ENCODE data around the gene C15orf39. TPM values are rescaled to one million over a fixed set of nuclear protein-coding genes. Genes with fewer than 3 reads are reported as not detected.
A peak's percentile ranks its signal among the peaks of the same experiment; 100 is the strongest.

The C15orf39 gene
- total RNA-seq, 6 experiments from 2014 or later = 3.6 to 9.4 (median 5.8) TPM

DNA sequence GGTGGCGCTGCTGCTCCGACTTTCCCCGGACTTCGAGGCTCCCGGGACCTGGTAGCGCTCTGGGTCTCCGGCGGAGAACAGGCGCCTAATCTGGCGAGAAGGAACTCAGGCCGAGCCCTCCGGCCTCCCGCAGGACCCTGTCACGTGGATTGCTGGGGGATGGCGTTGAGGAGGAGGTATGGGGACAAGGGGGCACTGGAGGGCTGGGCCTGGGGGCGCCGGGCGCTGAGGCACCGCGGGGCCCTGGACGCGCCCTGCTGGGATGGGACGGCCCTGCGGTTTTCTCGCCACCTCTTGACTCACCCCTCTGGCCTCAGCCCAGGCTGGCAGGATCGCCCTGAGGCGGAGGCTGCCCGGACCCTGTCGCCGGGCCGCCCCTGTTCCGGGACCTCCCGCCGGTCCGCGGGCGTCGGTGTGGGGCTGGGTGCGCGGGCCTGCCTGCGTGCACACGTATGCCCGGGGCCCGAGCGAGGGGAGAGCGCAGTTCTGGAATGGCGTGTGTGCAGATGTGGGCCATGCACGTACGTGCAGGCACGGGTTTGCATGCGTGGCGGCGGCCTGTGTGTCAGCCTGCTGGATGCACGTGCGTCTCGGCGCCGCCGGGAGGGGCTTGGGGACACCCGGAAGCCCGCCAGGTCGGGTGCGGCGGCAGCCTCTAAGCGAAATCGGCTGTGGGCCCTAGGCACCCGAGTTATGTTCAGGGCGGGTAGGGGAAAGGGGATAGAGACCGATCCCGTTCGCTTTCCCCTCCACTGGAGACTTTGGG is 752 bp downstream of the C15orf39 start:
- H3K4me3 ChIP-seq = peak overlapping the region; percentile 68 to 90 (median 87)
- H3K27me3 ChIP-seq = no peaks in the 10 kb centered on the region
- 0% methylated on average over 4 of the region's 71 CpGs for WGBS (ENCODE audit: insufficient coverage, low coverage, low lambda C conversion rate, missing lambda C conversion rate)
- intact Hi-C loops (cut with DNase I) = no loop called here
- H3K9me3 ChIP-seq = no peaks in the 10 kb centered on the region
- DNase-seq = peak; percentile 74 to 86 (median 83)
- peaks cover 0 to 22% (median 2%) of the 10 kb centered on the region in 4 donors for H3K4me1 ChIP-seq
- no peaks in the 10 kb centered on the region for H3K36me3 ChIP-seq
- TF ChIP-seq, protein P1, sequence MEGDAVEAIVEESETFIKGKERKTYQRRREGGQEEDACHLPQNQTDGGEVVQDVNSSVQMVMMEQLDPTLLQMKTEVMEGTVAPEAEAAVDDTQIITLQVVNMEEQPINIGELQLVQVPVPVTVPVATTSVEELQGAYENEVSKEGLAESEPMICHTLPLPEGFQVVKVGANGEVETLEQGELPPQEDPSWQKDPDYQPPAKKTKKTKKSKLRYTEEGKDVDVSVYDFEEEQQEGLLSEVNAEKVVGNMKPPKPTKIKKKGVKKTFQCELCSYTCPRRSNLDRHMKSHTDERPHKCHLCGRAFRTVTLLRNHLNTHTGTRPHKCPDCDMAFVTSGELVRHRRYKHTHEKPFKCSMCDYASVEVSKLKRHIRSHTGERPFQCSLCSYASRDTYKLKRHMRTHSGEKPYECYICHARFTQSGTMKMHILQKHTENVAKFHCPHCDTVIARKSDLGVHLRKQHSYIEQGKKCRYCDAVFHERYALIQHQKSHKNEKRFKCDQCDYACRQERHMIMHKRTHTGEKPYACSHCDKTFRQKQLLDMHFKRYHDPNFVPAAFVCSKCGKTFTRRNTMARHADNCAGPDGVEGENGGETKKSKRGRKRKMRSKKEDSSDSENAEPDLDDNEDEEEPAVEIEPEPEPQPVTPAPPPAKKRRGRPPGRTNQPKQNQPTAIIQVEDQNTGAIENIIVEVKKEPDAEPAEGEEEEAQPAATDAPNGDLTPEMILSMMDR (IDR thresholded peaks at IDR 0.05) = peak in 2 of 4 donors; percentile 4 to 23
- no peak for TF ChIP-seq POLR2A (IDR thresholded peaks at IDR 0.05)
- ATAC-seq = peak; percentile 31 to 48 (median 40)
- H3K27ac ChIP-seq = peak overlapping the region; percentile 66 to 95 (median 75)

- Histone ChIP-seq H3K4me1 (peaks cover 0 to 22% (median 2%) of the 10 kb centered on the region in 4 donors), H3K9me3 (no peaks in the 10 kb centered on the region), H3K27me3 (no peaks in the 10 kb centered on the region), H3K27ac (peak overlapping the region; percentile 66 to 95 (median 75)), H3K4me3 (peak overlapping the region; percentile 68 to 90 (median 87)), H3K36me3 (peaks cover 0 to under 1% (median 0%) of the 10 kb centered on the region in 4 donors)
- no peak for DNase-seq
- TF ChIP-seq POLR2A (IDR thresholded peaks at IDR 0.05) = no peak
- TF ChIP-seq, protein P1 (IDR thresholded peaks at IDR 0.05) = no peak
- ATAC-seq = no peak
- WGBS (ENCODE audit: insufficient coverage, low coverage, low lambda C conversion rate, missing lambda C conversion rate) = 33% methylated on average over 2 of the region's 18 CpGs
- intact Hi-C loops (cut with DNase I) = no loop called here
These were observed 1.6 kb downstream of the C15orf39 start for GRCh38 chr15:75203017-75203907.

- H3K4me3 ChIP-seq = peak overlapping the region in 2 of 3 donors; percentile 68 to 87
- no peaks in the 10 kb centered on the region for H3K9me3 ChIP-seq
- H3K27me3 ChIP-seq = no peaks in the 10 kb centered on the region
- H3K36me3 ChIP-seq = peaks cover 0 to 6% (median 0%) of the 10 kb centered on the region in 4 donors
- H3K27ac ChIP-seq = peak overlapping the region in 1 of 3 donors; percentile 95
- intact Hi-C loops (cut with DNase I) = loop anchor here in 1 of 2 donors (2.0 kb wide), 1 partner anchor 173 kb away; no protein-coding TSS in a partner anchor
- DNase-seq (no peak), ATAC-seq (no peak)
- TF ChIP-seq, protein P1 (IDR thresholded peaks at IDR 0.05) = no peak
- no peak for TF ChIP-seq POLR2A (IDR thresholded peaks at IDR 0.05)
- WGBS (ENCODE audit: insufficient coverage, low coverage, low lambda C conversion rate, missing lambda C conversion rate) = 20% methylated on average over 1 of the region's 1 CpG
- peaks cover 0 to 22% (median 2%) of the 10 kb centered on the region in 4 donors for H3K4me1 ChIP-seq
These were observed 2.2 kb downstream of the C15orf39 start for GRCh38 chr15:75203908-75204263.

DNA sequence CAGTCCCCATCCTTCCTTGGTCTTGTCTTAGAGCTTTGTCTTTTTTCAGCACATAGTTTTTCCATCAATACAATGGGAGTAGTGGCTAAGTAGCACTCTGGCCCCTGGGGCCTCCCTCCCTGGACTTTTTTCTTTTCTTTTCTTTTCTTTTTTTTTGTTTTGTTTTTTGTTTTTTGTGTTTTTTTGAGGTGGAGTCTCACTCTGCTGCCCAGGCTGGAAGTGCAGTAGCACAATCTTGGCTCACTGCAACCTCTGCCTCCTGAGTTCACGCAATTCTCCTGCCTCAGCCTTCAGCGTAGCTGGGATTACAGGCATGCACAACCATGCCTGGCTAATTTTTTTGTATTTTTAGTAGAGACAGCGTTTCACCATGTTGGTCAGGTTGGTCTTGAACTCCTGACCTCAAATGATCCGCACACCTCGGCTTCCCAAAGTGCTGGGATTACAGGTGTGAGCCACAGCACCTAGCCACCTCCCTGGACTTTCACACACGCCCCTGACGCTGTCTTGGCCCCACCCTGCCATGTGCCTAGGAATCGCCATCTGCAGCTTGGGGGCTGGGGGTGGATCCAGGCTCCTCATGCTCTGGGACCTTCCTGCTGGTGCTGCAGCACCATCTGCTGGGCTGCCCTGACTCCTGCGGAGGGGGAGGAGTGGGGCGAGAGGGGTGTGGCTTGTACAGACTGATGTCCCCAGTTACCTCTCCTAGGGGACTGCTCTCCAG is 2.8 kb downstream of the C15orf39 start:
- H3K4me3 ChIP-seq = no peak overlapping the region
- ATAC-seq (peak; percentile 78 to 86 (median 80)), DNase-seq (peak; percentile 92 to 94 (median 93))
- TF ChIP-seq POLR2A (IDR thresholded peaks at IDR 0.05) = no peak
- TF ChIP-seq, protein P1 (IDR thresholded peaks at IDR 0.05) = peak; percentile 95 to 97 (median 96)
- intact Hi-C loops (cut with DNase I) = loop anchor here (2.0 to 5.0 kb wide), 2 partner anchors 174 to 177 kb away; no protein-coding TSS in a partner anchor
- H3K9me3 ChIP-seq = no peaks in the 10 kb centered on the region
- peaks cover 0 to 22% (median 2%) of the 10 kb centered on the region in 4 donors for H3K4me1 ChIP-seq
- H3K27me3 ChIP-seq = no peaks in the 10 kb centered on the region
- 11% methylated on average over 5 of the region's 10 CpGs for WGBS (ENCODE audit: insufficient coverage, low coverage, low lambda C conversion rate, missing lambda C conversion rate)
- H3K27ac ChIP-seq = peak overlapping the region in 2 of 3 donors; percentile 4 to 95
- peaks cover 0 to 6% (median 0%) of the 10 kb centered on the region in 4 donors for H3K36me3 ChIP-seq
